SU-DHL-6 (cell line): Measurements from ENCODE around the gene TRAF2.

Experiments
- H2AFZ ChIP-seq: fragments of 200-600 bp; sonication (generic); 2 replicates; pipeline ENCODE4 v1.6.1; 2014; ENCODE audit warnings: low read depth, mild to moderate bottlenecking, moderate library complexity, mixed read lengths, antibody characterized with exemption, low read length; ENCODE audit not compliant: severe bottlenecking
- H3F3A ChIP-seq: fragments of 200-600 bp; shearing (Covaris generic); 2 replicates; pipeline ENCODE4 v1.6.0; 2016; ENCODE audit warnings: antibody characterized with exemption, mild to moderate bottlenecking; ENCODE audit not compliant: insufficient read depth
- H3K27ac ChIP-seq: fragments of 200-600 bp; sonication (generic); 2 replicates; pipeline ENCODE4 v1.5.1; 2016; ENCODE audit warnings: low read depth, mild to moderate bottlenecking, low read length, moderate library complexity, mixed read lengths
- H3K27me3 ChIP-seq: fragments of 200-600 bp; sonication (generic), shearing (Covaris generic); 2 replicates; pipeline ENCODE4 v1.6.0; 2014; ENCODE audit warnings: mild to moderate bottlenecking, low read length
- H3K36me3 ChIP-seq: fragments of 200-600 bp; sonication (generic); 2 replicates; pipeline ENCODE4 v1.6.1; 2014; ENCODE audit warnings: mild to moderate bottlenecking, low read length, mixed read lengths
- H3K4me2 ChIP-seq: fragments of 300-600, 200-600 bp; shearing (Covaris generic), sonication (generic); 2 replicates; pipeline ENCODE4 v1.6.0; 2014; ENCODE audit warnings: low read length, low read depth, mild to moderate bottlenecking; ENCODE audit not compliant: poor library complexity, severe bottlenecking
- H3K4me3 ChIP-seq: fragments of 200-600 bp; sonication (generic); 2 replicates; pipeline ENCODE4 v1.5.1; 2014; ENCODE audit warnings: antibody characterized with exemption, low read length, mild to moderate bottlenecking, mixed read lengths; ENCODE audit not compliant: insufficient read depth, poor library complexity, severe bottlenecking
- H3K79me2 ChIP-seq: fragments of 200-600 bp; sonication (generic); 2 replicates; pipeline ENCODE4 v1.6.1; 2014; ENCODE audit warnings: mild to moderate bottlenecking, low read length, moderate library complexity; ENCODE audit not compliant: insufficient read depth
- H3K9ac ChIP-seq: fragments of 200-600 bp; sonication (generic); 2 replicates; pipeline ENCODE4 v1.7.0; 2014; ENCODE audit warnings: mild to moderate bottlenecking, low read length
- H3K9me2 ChIP-seq: fragments of 200-600 bp; sonication (generic); replicated peaks from 2 replicates; pipeline ENCODE4 v1.6.1; 2014; ENCODE audit warnings: low read length; ENCODE audit not compliant: insufficient read depth
- H3K9me3 ChIP-seq: fragments of 200-600 bp; sonication (generic); 2 replicates; pipeline ENCODE4 v1.6.1; 2014; ENCODE audit warnings: low read length, mixed read lengths; ENCODE audit not compliant: insufficient read depth
- H4K20me1 ChIP-seq: fragments of 200-600 bp; sonication (generic); 2 replicates; pipeline ENCODE4 v1.6.1; 2014; ENCODE audit warnings: low read depth, mild to moderate bottlenecking, antibody characterized with exemption, low read length, moderate library complexity, mixed read lengths
- EZH2phosphoT487 ChIP-seq: fragments of 200-600 bp; sonication (generic), shearing (Covaris generic); conservative IDR thresholded peaks from 2 replicates; pipeline ENCODE4 v1.6.1; 2018; ENCODE audit warnings: mild to moderate bottlenecking, antibody characterized with exemption, low read length, moderate library complexity, mixed read lengths
- TF ChIP-seq, protein P1 (sequence below): fragments of 200-600 bp; sonication (generic); IDR thresholded peaks from one replicate; pipeline ENCODE4 v1.5.1; 2017; ENCODE audit warnings: antibody characterized with exemption, mild to moderate bottlenecking, low read length, moderate library complexity; ENCODE audit not compliant: insufficient read depth, poor library complexity, severe bottlenecking

TRAF2 gene

GRCh38 chr9:136847088-136847825 lies 39.1 kb upstream of the TRAF2 start:
- Histone ChIP-seq H2AFZ (no peak overlapping the region), H3F3A (no peaks in the 10 kb centered on the region), H3K9me3 (no peaks in the 10 kb centered on the region), H3K27ac (peak overlapping the region; percentile 89), H4K20me1 (no peaks in the 10 kb centered on the region), H3K4me3 (peak overlapping the region; percentile 91), H3K9me2 (no peaks in the 10 kb centered on the region), H3K9ac (peak overlapping the region; percentile 81), H3K79me2 (no peaks in the 10 kb centered on the region), H3K27me3 (no peaks in the 10 kb centered on the region), H3K36me3 (no peaks in the 10 kb centered on the region), H3K4me2 (peak overlapping the region; percentile 58)
- TF ChIP-seq, protein P1, sequence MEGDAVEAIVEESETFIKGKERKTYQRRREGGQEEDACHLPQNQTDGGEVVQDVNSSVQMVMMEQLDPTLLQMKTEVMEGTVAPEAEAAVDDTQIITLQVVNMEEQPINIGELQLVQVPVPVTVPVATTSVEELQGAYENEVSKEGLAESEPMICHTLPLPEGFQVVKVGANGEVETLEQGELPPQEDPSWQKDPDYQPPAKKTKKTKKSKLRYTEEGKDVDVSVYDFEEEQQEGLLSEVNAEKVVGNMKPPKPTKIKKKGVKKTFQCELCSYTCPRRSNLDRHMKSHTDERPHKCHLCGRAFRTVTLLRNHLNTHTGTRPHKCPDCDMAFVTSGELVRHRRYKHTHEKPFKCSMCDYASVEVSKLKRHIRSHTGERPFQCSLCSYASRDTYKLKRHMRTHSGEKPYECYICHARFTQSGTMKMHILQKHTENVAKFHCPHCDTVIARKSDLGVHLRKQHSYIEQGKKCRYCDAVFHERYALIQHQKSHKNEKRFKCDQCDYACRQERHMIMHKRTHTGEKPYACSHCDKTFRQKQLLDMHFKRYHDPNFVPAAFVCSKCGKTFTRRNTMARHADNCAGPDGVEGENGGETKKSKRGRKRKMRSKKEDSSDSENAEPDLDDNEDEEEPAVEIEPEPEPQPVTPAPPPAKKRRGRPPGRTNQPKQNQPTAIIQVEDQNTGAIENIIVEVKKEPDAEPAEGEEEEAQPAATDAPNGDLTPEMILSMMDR = no peak
- no peak for TF ChIP-seq EZH2phosphoT487

DNA sequence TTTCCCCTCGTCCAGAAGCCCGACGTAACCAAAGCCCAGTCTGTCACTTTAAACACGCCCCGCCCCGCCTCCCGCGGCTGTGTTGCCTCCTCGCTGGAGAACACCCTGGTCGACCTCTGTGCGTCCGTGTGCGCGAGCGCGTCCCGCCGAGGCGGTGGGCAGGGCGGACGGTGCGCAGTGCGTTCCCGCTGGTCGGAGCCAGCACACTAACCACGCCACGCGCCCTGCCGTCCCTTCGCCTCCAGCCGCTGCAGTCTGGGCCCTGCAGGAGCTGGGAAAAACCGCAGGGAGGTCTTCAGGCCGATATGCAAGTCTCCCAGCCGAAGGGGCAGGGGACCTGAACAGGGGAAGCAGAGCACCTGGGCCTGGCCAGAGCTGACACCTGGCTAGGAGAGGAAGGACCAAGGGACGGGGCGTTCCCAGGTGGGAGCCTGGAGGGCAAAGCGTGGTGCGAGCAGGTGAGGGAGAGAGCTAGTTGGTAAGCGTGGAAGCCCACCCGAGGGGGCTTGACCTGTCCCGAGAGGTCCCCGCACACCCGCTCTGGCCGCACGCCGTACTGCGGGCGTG lies 38.4 kb upstream of the TRAF2 start:
- Histone ChIP-seq H3K27ac (peak overlapping the region; percentile 89), H2AFZ (peak overlapping the region; percentile 55), H4K20me1 (no peaks in the 10 kb centered on the region), H3K4me3 (peak overlapping the region; percentile 91), H3F3A (no peaks in the 10 kb centered on the region), H3K79me2 (no peaks in the 10 kb centered on the region), H3K9me3 (no peaks in the 10 kb centered on the region), H3K4me2 (peak overlapping the region; percentile 58), H3K36me3 (no peaks in the 10 kb centered on the region), H3K9ac (peak overlapping the region; percentile 81), H3K27me3 (no peaks in the 10 kb centered on the region), H3K9me2 (no peaks in the 10 kb centered on the region)
- TF ChIP-seq, protein P1 = no peak

DNA sequence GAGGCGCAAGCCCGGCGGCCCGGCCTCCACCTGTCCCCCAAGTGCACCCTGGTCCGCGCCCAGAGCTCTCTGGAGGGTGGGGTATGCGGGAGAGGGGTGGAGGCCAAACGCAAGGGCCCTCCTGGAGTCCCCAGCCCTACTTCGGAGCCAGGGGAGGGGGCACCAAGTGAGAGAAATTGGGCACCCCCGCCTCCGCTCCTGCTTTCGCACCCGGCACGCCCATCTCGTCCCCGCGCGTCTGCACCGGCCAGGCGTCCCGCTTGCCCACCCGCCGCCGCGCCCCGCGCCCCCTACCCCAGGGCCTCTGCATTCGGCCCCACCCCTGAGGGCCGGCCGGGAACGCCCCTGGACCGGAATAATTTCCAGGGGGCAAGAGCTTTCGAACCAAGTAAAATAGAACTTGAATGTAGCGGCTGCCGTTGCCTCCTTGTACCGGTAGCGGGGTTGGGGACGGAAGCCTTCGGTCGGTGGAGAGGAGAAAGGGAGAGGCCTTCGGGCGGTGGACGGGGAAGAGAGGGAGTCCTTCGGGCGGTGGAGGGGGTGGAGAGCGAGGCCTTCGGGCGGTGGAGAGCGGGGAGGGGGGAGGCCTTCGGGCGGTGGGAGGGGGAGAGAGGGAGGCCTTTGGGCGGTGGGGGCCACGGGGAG lies 37.8 kb upstream of the TRAF2 start:
- H3K4me3 ChIP-seq = peak overlapping the region; percentile 91
- peak overlapping the region; percentile 89 for H3K27ac ChIP-seq
- peak overlapping the region; percentile 81 for H3K9ac ChIP-seq
- H3K4me2 ChIP-seq = peak overlapping the region; percentile 58
- H3F3A ChIP-seq = no peaks in the 10 kb centered on the region
- no peaks in the 10 kb centered on the region for H3K36me3 ChIP-seq
- H2AFZ ChIP-seq = peak overlapping the region; percentile 55
- H3K79me2 ChIP-seq = no peaks in the 10 kb centered on the region
- H3K9me3 ChIP-seq = no peaks in the 10 kb centered on the region
- no peaks in the 10 kb centered on the region for H3K27me3 ChIP-seq
- TF ChIP-seq EZH2phosphoT487 = no peak
- TF ChIP-seq, protein P1 = no peak
- no peaks in the 10 kb centered on the region for H3K9me2 ChIP-seq
- H4K20me1 ChIP-seq = no peaks in the 10 kb centered on the region
